ENCODE measurements around the gene TRIM27.
"Not testable (repeated sequence)": the region's sequence is repeated elsewhere in the genome, so short reads cannot be mapped to it uniquely, and the experiment has no call there.

Gene TRIM27

DNA sequence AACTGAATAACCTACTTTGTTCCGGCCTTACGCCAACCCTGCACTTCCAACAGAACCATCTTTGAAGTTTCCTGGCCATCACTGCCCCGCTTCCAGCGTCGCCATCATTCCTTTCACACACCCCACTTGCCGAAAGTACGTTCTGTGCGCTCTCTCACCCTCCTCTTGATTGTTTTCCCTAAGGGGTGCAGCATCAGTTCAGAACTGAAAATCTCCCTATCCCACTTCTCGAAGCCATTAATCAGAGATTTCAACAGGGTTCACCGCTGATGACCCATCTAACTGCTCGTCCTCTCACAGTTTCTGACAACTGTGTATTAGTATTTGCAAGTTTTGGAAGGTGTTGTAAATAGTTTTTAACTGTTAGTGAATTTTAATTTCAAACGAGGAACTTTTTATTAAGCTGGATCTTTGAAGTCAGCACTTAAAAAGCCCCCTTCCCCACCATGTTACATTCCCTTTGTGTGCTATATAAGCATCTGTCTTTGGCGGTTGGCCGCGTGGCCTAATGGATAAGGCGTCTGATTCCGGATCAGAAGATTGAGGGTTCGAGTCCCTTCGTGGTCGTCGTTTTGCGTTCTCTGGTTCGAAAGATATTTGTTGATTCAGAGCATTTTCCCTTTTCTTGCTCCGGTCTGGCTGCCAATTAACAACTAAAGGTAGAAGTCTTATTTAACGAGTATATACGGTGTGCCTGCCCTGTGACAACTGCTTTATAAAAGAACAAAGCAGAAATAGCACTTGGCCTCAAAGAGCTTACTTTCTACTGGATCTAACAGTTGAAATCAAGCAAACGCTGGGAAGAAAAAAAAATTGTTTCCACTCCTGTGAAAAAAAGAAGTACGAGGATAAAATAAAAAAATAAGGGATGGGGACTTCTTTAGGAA lies 42.6 kb downstream of the TRIM27 start:
- peaks cover 2% of the 10 kb centered on the region for H3K27me3 ChIP-seq (replicated peaks)

DNA sequence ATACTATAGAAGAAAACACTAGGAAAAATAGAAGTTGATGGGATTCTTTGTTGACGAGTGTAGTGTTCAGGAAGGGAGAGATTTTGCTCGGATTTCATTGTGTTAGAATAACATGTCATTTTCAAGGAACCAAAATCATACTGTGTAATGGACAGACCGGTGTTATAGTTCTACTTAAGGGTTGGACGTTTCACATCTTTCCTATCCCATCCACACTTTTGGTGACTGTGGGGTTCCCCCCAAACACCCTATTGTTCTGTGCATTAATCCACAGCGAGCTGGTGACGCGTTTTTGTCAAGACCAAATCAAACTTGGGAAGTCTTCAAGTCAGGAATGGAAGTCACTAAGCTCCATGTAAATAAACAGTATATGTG lies 43.3 kb downstream of the TRIM27 start:
- TF ChIP-seq CTCF (IDR thresholded peaks at IDR 0.05; ENCODE audit: low read depth, low read length, missing control alignments) = no peak
- in situ Hi-C loops (cut with HindIII; ENCODE audit: low pct_ligation_motif_present, low sequenced_read_pairs) = no loop called here
- peak overlapping the region; percentile 83 for H3K4me3 ChIP-seq (ENCODE audit: low read depth, low read length)

More for the DNA sequence above, 42.6 kb downstream of the TRIM27 start:
- H3K4me3 ChIP-seq (ENCODE audit: low read depth, low read length) = peak overlapping the region; percentile 83
- no peak for TF ChIP-seq CTCF (IDR thresholded peaks at IDR 0.05; ENCODE audit: low read depth, low read length, missing control alignments)
- in situ Hi-C loops (cut with HindIII; ENCODE audit: low pct_ligation_motif_present, low sequenced_read_pairs) = no loop called here
- DNase-seq = peak; percentile 83
- H3K27ac ChIP-seq = peak overlapping the region; percentile 8
- no peaks in the 10 kb centered on the region for H3K36me3 ChIP-seq (replicated peaks)

DNA sequence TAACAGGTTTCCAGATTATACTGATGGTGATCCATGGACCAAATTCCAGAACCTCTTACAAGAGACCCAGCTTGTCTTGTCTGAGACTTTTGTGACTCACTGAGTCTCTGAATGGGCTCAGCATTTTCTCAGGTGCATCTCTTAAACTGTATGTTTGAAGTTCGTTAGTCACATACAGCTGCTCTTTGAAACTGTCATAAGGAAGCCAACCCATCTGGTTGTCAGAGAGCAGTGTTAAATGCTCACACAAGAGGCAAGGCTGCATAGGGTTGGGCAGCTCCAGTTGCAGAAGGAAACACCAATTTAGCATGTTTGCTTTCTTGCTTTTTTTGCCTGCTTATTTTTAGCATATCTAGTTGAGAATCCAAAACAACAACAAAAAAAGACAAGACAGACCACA lies 47.1 kb downstream of the TRIM27 start:
- no peak for TF ChIP-seq CTCF (IDR thresholded peaks at IDR 0.05; ENCODE audit: low read depth, low read length, missing control alignments)
- H3K27ac ChIP-seq = no peak overlapping the region
- peaks cover 2% of the 10 kb centered on the region for H3K27me3 ChIP-seq (replicated peaks)
- no peak overlapping the region for H3K4me3 ChIP-seq (ENCODE audit: low read depth, low read length)
- no peaks in the 10 kb centered on the region for H3K36me3 ChIP-seq (replicated peaks)
- no peak for DNase-seq
- in situ Hi-C loops (cut with HindIII; ENCODE audit: low pct_ligation_motif_present, low sequenced_read_pairs) = no loop called here

More for the DNA sequence above, 43.3 kb downstream of the TRIM27 start:
- H3K27me3 ChIP-seq (replicated peaks) = peaks cover 2% of the 10 kb centered on the region
- H3K36me3 ChIP-seq (replicated peaks) = no peaks in the 10 kb centered on the region
- no peak for DNase-seq
- H3K27ac ChIP-seq = no peak overlapping the region

DNA sequence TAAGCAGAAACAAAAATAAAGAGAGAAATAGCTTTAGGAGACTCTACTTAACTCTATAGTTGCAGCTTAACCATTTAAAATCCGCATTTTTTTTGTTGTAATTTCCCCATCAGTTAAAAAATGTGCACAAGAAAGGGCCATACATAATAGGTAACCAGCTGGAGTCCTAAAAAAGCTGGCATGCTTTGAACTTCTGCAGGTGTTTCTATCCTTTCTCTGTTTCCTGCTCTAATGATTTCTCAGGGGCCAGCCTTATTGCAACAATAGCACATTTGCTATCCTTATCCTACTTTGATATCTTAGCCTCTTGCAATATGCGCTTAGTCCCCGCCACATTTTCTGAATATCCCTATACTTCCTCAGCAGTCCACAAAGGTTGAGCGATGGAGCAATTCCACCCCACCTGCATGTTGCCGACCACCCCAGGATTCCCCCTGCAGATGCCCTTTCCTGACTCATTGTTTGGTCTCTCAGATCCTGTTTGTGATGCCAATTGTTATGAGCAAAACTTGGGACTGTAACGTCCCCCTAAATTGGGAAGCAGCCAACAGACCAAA lies 48.5 kb downstream of the TRIM27 start:
- H3K36me3 ChIP-seq (replicated peaks) = no peaks in the 10 kb centered on the region
- in situ Hi-C loops (cut with HindIII; ENCODE audit: low pct_ligation_motif_present, low sequenced_read_pairs) = no loop called here

GRCh38 chr6:28872157-28872817 lies 51.5 kb downstream of the TRIM27 start:
- H3K36me3 ChIP-seq (replicated peaks); H3K27ac ChIP-seq; H3K27me3 ChIP-seq (replicated peaks); DNase-seq; H3K4me3 ChIP-seq (ENCODE audit: low read depth, low read length); in situ Hi-C loops (cut with HindIII; ENCODE audit: low pct_ligation_motif_present, low sequenced_read_pairs): not testable (repeated sequence)

More for the DNA sequence above, 48.5 kb downstream of the TRIM27 start:
- Histone ChIP-seq H3K4me3 (ENCODE audit: low read depth, low read length) (no peak overlapping the region), H3K27me3 (replicated peaks) (peaks cover 2% of the 10 kb centered on the region), H3K27ac (no peak overlapping the region)
- TF ChIP-seq CTCF (IDR thresholded peaks at IDR 0.05; ENCODE audit: low read depth, low read length, missing control alignments) = no peak
- no peak for DNase-seq
